H9 (cell line): ENCODE data around the gene PLAAT1. TPM values are rescaled to one million over a fixed set of nuclear protein-coding genes. Genes with fewer than 3 reads are reported as not detected.

ENCODE experiments used
- DNase-seq: peaks from one replicate; pipeline ENCODE4 v3.0.0-alpha.2; 2017
- H2AFZ ChIP-seq: one replicate; pipeline ENCODE4 v1.6.1; 2013; ENCODE audit warnings: mild to moderate bottlenecking, low read length, control low read depth, moderate library complexity
- H2AK5ac ChIP-seq: 2 replicates; pipeline ENCODE4 v1.6.1; 2013; ENCODE audit warnings: low read length, control low read depth, mixed read lengths; ENCODE audit not compliant: insufficient read length
- H2BK120ac ChIP-seq: one replicate; pipeline ENCODE4 v1.6.1; 2013; ENCODE audit warnings: low read depth, mild to moderate bottlenecking, low read length, control low read depth, inconsistent platforms; ENCODE audit not compliant: poor library complexity, severe bottlenecking
- H2BK12ac ChIP-seq: 2 replicates; pipeline ENCODE4 v1.6.1; 2013; ENCODE audit warnings: low read length, control low read depth, mixed read lengths, low read depth; ENCODE audit not compliant: insufficient read length
- H2BK15ac ChIP-seq: 2 replicates; pipeline ENCODE4 v1.6.1; 2013; ENCODE audit warnings: low read depth, low read length, control low read depth
- H2BK20ac ChIP-seq: one replicate; pipeline ENCODE4 v1.6.1; 2013; ENCODE audit warnings: low read depth, mild to moderate bottlenecking, low read length, control low read depth, inconsistent platforms; ENCODE audit not compliant: poor library complexity, severe bottlenecking
- H2BK5ac ChIP-seq: 2 replicates; pipeline ENCODE4 v1.6.1; 2013; ENCODE audit warnings: low read length, control low read depth, mixed read lengths; ENCODE audit not compliant: insufficient read length
- H3K14ac ChIP-seq: 2 replicates; pipeline ENCODE4 v1.6.1; 2013; ENCODE audit warnings: low read length, control low read depth; ENCODE audit not compliant: insufficient read depth
- H3K18ac ChIP-seq: 2 replicates; pipeline ENCODE4 v1.6.1; 2013; ENCODE audit warnings: low read depth, mild to moderate bottlenecking, mixed read lengths, low read length, control low read depth; ENCODE audit not compliant: insufficient read length
- H3K23ac ChIP-seq: 2 replicates; pipeline ENCODE4 v1.6.1; 2013; ENCODE audit warnings: low read length, control low read depth, mixed read lengths, low read depth; ENCODE audit not compliant: insufficient read length
- H3K23me2 ChIP-seq: 2 replicates; pipeline ENCODE4 v1.6.1; 2013; ENCODE audit warnings: low read depth, mild to moderate bottlenecking, mixed read lengths, low read length, control low read depth; ENCODE audit not compliant: insufficient read length, poor library complexity, severe bottlenecking
- H3K27ac ChIP-seq: 2 replicates; pipeline ENCODE4 v1.5.1; 2013; ENCODE audit warnings: low read length, control low read depth, mixed read lengths, low read depth; ENCODE audit not compliant: insufficient read length
- H3K27me3 ChIP-seq: 2 replicates; pipeline ENCODE4 v1.6.1; 2013; ENCODE audit warnings: low read length, control low read depth, inconsistent platforms; ENCODE audit not compliant: insufficient read depth
- H3K4ac ChIP-seq: 2 replicates; pipeline ENCODE4 v1.6.1; 2013; ENCODE audit warnings: low read depth, mild to moderate bottlenecking, control low read depth, inconsistent platforms, low read length, moderate library complexity
- H3K4me1 ChIP-seq: 2 replicates; pipeline ENCODE4 v1.6.1; 2013; ENCODE audit warnings: low read length, control low read depth, inconsistent platforms; ENCODE audit not compliant: insufficient read depth
- H3K4me2 ChIP-seq: 2 replicates; pipeline ENCODE4 v1.6.1; 2013; ENCODE audit warnings: low read length, control low read depth, mixed read lengths; ENCODE audit not compliant: insufficient read length, insufficient read depth
- H3K56ac ChIP-seq: 2 replicates; pipeline ENCODE4 v1.6.1; 2013; ENCODE audit warnings: low read depth, mild to moderate bottlenecking, mixed read lengths, low read length, control low read depth; ENCODE audit not compliant: insufficient read length
- H3K79me1 ChIP-seq: 2 replicates; pipeline ENCODE4 v1.6.1; 2013; ENCODE audit warnings: low read depth, mild to moderate bottlenecking, moderate library complexity, low read length, control low read depth, inconsistent platforms; ENCODE audit not compliant: insufficient read depth, poor library complexity, severe bottlenecking
- H3K79me2 ChIP-seq: 2 replicates; pipeline ENCODE4 v1.6.1; 2013; ENCODE audit warnings: low read length, control low read depth, inconsistent platforms; ENCODE audit not compliant: insufficient read depth
- H3K9ac ChIP-seq: 2 replicates; pipeline ENCODE4 v1.6.1; 2013; ENCODE audit warnings: low read length, control low read depth, mixed read lengths; ENCODE audit not compliant: insufficient read length; ENCODE audit errors: extremely low read depth
- H3K9me3 ChIP-seq: one replicate; pipeline ENCODE4 v1.6.1; 2013; ENCODE audit warnings: low read depth, low read length, inconsistent platforms; ENCODE audit not compliant: control insufficient read depth
- H3T11ph ChIP-seq: one replicate; pipeline ENCODE4 v1.6.1; 2013; ENCODE audit warnings: mild to moderate bottlenecking, low read length, control low read depth, inconsistent platforms
- H4K20me1 ChIP-seq: one replicate; pipeline ENCODE4 v1.6.1; 2013; ENCODE audit not compliant: control insufficient read depth, insufficient read length, insufficient read depth
- H4K5ac ChIP-seq: 2 replicates; pipeline ENCODE4 v1.6.1; 2013; ENCODE audit warnings: low read depth, mild to moderate bottlenecking, mixed read lengths, low read length, control low read depth; ENCODE audit not compliant: insufficient read length
- H4K8ac ChIP-seq: replicated peaks from 2 replicates; pipeline ENCODE4 v1.6.1; 2013; ENCODE audit warnings: low read length, control low read depth, mixed read lengths, low read depth; ENCODE audit not compliant: insufficient read length
- H4K91ac ChIP-seq: 2 replicates; pipeline ENCODE4 v1.6.1; 2013; ENCODE audit warnings: low read depth, mild to moderate bottlenecking, moderate library complexity, mixed read lengths, low read length, control low read depth; ENCODE audit not compliant: insufficient read length
- H3K27ac Mint-ChIP-seq, 3 experiments: 2 replicates in 2 of 3; 3 replicates in 1 of 3; pipeline ENCODE4 v1.8.0; 2020 to 2021; ENCODE audit warnings: mixed read lengths in 3 of 3, mild to moderate bottlenecking in 1 of 3, moderate library complexity in 1 of 3
- H3K27me3 Mint-ChIP-seq: 2 replicates; pipeline ENCODE4 v1.8.0; 2021; ENCODE audit warnings: low read depth, mild to moderate bottlenecking, moderate library complexity, mixed read lengths
- H3K36me3 Mint-ChIP-seq, 3 experiments: 2 replicates in 2 of 3; 3 replicates in 1 of 3; pipeline ENCODE4 v1.8.0; 2020 to 2021; ENCODE audit warnings: low read depth in 3 of 3, mixed read lengths in 3 of 3; ENCODE audit not compliant: insufficient read depth in 1 of 3
- H3K4me1 Mint-ChIP-seq, 2 experiments: 2 replicates each; pipeline ENCODE4 v1.8.0; 2020; ENCODE audit warnings: mixed read lengths in 2 of 2
- H3K4me3 Mint-ChIP-seq, 2 experiments: 2 replicates in 1 of 2; 3 replicates in 1 of 2; pipeline ENCODE4 v1.8.0; 2020 to 2021; ENCODE audit warnings: mild to moderate bottlenecking in 2 of 2, mixed read lengths in 2 of 2, moderate library complexity in 1 of 2
- H3K9me3 Mint-ChIP-seq, 2 experiments: 2 replicates in 1 of 2; 3 replicates in 1 of 2; pipeline ENCODE4 v1.8.0; 2020; ENCODE audit warnings: mild to moderate bottlenecking in 2 of 2, mixed read lengths in 2 of 2, moderate library complexity in 1 of 2
- WGBS: extraction: QIAGEN DNeasy Blood & Tissue Kit; methylation state at CpG from one replicate; pipeline ENCODE4 v1.1.7; 2013; ENCODE audit warnings: missing lambda C conversion rate, low lambda C conversion rate, mixed read lengths; ENCODE audit not compliant: insufficient read length; ENCODE audit errors: extremely low coverage; 5-methylcytosine and 5-hydroxymethylcytosine counted together
- total RNA-seq: library from RNA; stranded (reverse); gene quantifications from 2 replicates; pipeline ENCODE4 v1.2.1, GENCODE V29; 2021
- TF ChIP-seq, protein P1 (sequence below): fragments of 200-600 bp; sonication (generic); conservative IDR thresholded peaks from 3 replicates; pipeline ENCODE4 v1.8.0; 2021; ENCODE audit warnings: antibody characterized with exemption, mild to moderate bottlenecking

Gene PLAAT1
- total RNA-seq, 1 experiment from 2014 or later, result 4.4 TPM

DNA sequence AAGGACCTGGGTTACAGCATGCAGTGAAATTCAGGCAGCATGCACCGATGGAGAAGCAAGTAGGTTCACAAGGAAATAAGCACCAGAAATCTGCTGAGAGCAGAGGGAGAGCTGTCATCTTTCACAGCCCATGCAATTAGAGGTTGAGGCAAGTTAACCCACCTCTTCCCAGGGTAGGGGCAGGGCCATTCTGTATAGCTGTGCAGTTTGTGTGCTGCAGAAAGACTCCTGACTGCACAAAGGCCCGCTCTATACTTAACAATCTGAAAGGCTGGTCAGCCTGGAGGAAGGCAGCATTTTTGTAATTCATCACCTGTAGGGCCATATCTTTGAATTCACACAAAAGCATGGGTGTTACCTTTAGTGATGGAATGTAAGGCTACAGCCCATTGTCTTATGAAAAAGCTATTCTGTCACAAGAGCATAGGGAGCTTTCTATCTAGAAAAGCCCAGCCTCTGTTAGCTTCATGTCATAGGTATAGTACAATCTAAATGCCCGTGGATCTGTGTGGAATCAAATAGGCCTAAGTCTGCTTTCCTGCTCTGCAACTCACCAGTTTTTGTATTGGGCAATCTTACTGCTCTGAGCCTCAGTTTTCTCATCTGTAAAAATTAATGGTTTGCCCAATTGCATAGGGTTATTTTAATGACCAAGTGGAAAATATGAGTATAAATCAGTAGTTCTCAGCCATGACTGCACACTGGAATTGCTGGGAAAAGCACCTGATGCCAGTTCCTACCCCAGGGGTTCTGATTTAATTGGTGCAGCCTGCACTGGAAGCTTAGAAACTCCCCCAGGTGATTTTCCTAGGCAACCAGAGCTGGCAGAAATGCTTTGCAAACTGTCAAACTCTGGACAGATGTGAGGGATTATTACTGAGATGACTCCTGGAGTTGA, 72.3 kb downstream of the PLAAT1 start:
- peak overlapping the region in 1 of 3 experiments; percentile 10; a peak in 1 of 7 replicates for H3K27ac Mint-ChIP-seq

More for the DNA sequence above, 72.3 kb downstream of the PLAAT1 start:
- Histone ChIP-seq H4K8ac (no peak overlapping the region), H2BK20ac (no peak overlapping the region), H4K91ac (no peak overlapping the region), H2BK120ac (no peak overlapping the region), H3K4me1 (peaks cover 2% of the 10 kb centered on the region; the same call in 1 of the 2 replicates), H3K4ac (no peak overlapping the region), H3K4me2 (no peak overlapping the region), H3K27me3 (no peaks in the 10 kb centered on the region), H2BK12ac (no peak overlapping the region), H2BK5ac (no peak overlapping the region), H3K23me2 (no peaks in the 10 kb centered on the region), H3K56ac (no peak overlapping the region), H4K20me1 (no peaks in the 10 kb centered on the region), H3K9me3 (no peaks in the 10 kb centered on the region), H3K14ac (no peak overlapping the region), H3T11ph (no peak overlapping the region), H2AFZ (no peak overlapping the region), H3K18ac (no peak overlapping the region), H3K9ac (no peak overlapping the region), H2BK15ac (no peak overlapping the region), H3K27ac (no peak overlapping the region), H3K23ac (no peak overlapping the region), H3K79me2 (no peaks in the 10 kb centered on the region), H4K5ac (no peak overlapping the region), H2AK5ac (no peak overlapping the region), H3K79me1 (no peaks in the 10 kb centered on the region)
- Mint-ChIP-seq H3K4me1 (peaks cover 5 to 10% of the 10 kb centered on the region in 2 experiments), H3K36me3 (no peaks in the 10 kb centered on the region), H3K9me3 (no peaks in the 10 kb centered on the region), H3K27me3 (no peaks in the 10 kb centered on the region), H3K4me3 (no peak overlapping the region)
- DNase-seq, result no peak
- TF ChIP-seq, protein P1, sequence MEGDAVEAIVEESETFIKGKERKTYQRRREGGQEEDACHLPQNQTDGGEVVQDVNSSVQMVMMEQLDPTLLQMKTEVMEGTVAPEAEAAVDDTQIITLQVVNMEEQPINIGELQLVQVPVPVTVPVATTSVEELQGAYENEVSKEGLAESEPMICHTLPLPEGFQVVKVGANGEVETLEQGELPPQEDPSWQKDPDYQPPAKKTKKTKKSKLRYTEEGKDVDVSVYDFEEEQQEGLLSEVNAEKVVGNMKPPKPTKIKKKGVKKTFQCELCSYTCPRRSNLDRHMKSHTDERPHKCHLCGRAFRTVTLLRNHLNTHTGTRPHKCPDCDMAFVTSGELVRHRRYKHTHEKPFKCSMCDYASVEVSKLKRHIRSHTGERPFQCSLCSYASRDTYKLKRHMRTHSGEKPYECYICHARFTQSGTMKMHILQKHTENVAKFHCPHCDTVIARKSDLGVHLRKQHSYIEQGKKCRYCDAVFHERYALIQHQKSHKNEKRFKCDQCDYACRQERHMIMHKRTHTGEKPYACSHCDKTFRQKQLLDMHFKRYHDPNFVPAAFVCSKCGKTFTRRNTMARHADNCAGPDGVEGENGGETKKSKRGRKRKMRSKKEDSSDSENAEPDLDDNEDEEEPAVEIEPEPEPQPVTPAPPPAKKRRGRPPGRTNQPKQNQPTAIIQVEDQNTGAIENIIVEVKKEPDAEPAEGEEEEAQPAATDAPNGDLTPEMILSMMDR, result no peak
- WGBS, result no CpG with 5 or more reads among the region's 3 CpGs
